Right lobe of liver (tissue), 6 donors: Measurements from ENCODE around the gene FIBP. TPM values are rescaled to one million over a fixed set of nuclear protein-coding genes. Genes with fewer than 3 reads are reported as not detected.

ENCODE experiments used
- ATAC-seq, 4 donors: fragments of 200-7000 bp; cut with Tn5 transposase; one replicate each; pipeline ENCODE4 v1.9.1; 2020; ENCODE audit warnings: mild to moderate bottlenecking in 4 of 4, moderate library complexity in 4 of 4
- DNase-seq, 3 donors: peaks; one replicate each; pipeline ENCODE4 v3.0.0-alpha.2; 2020
- H3K27ac ChIP-seq, 3 donors: fragments of 200-600 bp; one replicate each; pipeline ENCODE4 v1.8.0; 2022
- H3K27me3 ChIP-seq, 2 donors: fragments of 200-600 bp; one replicate each; pipeline ENCODE4 v1.8.0; 2022
- H3K36me3 ChIP-seq, 4 donors: fragments of 200-600 bp; sonication (generic) in 1 of 4; one replicate each; pipeline versions ENCODE4 v1.5.1 to v1.8.0; 2017 to 2022; ENCODE audit warnings: control low read depth in 1 of 4
- H3K4me1 ChIP-seq, 4 donors: fragments of 200-600 bp; sonication (generic) in 1 of 4; one replicate each; pipeline versions ENCODE4 v1.5.1 to v1.8.0; 2017 to 2022; ENCODE audit warnings: control low read depth in 1 of 4
- H3K4me3 ChIP-seq, 3 donors: fragments of 200-600 bp; one replicate each; pipeline ENCODE4 v1.8.0; 2022
- H3K9me3 ChIP-seq, 4 donors: fragments of 200-600 bp; sonication (generic) in 1 of 4; one replicate each; pipeline versions ENCODE4 v1.5.1 to v1.8.0; 2017 to 2022; ENCODE audit warnings: control low read depth in 1 of 4
- CTCF ChIP-seq, 4 donors: fragments of 200-600 bp in 3 of 4; fragments of 450-650 bp in 1 of 4; IDR thresholded peaks; one replicate each; pipeline versions ENCODE4 v1.5.1 to v1.8.0; 2016 to 2022; ENCODE audit warnings: antibody characterized with exemption in 4 of 4, mild to moderate bottlenecking in 2 of 4
- POLR2A ChIP-seq: fragments of 450-650 bp; IDR thresholded peaks from one replicate; pipeline ENCODE4 v1.6.1; 2017; ENCODE audit warnings: antibody characterized with exemption, mild to moderate bottlenecking
- WGBS: methylation state at CpG from one replicate; pipeline ENCODE4 v1.1.6; 2018; ENCODE audit warnings: low coverage, low lambda C conversion rate; ENCODE audit not compliant: insufficient coverage; ENCODE audit errors: missing lambda C conversion rate; 5-methylcytosine and 5-hydroxymethylcytosine counted together
- intact Hi-C, 2 donors: fragments of 100-400 bp; cut with DNase I; formaldehyde crosslinking; loops; one replicate each; pipeline versions ENCODE4 v1.11.2 to v1.14.1; 2022
- long read RNA-seq: library from polyadenylated mRNA; unstranded; transcript quantifications from one replicate; pipeline ENCODE4 v2.0.0, GENCODE V29; 2019
- total RNA-seq, 6 experiments: library from RNA; depleted of rRNA in 2 of 6; stranded (reverse); fragments of >200 nt in 2 of 6; fragmentation: NEBNext Ultra II Directional in 3 of 6; extraction: Animal tissue kit (Norgen Biotek cat#: 25700) in 3 of 6; gene quantifications; one replicate each; pipeline versions ENCODE4 v1.1.0 to v1.2.4, GENCODE V29; 2016 to 2023
- donor health status: DM: no; HTN: yes; CAD: no.
- donor health status: DM: no; HTN: no; CAD: no.
- donor health status: DM: no; HTN: no; CAD: no.
- donor health status: DM: no; HTN: yes; CAD: no.
- donor health status: DM: no; HTN: yes; CAD: no.

The FIBP gene
- 10 to 100 TPM; 19.4 to 66.1 (median 23.3) TPM for total RNA-seq
- long read RNA-seq, transcript FIBP-202 (10 exons, 1,248 nt): major isoform, 11 of 15 reads
- long read RNA-seq, partial matches to known transcripts: 2 of 15 reads
- long read RNA-seq, other reads (novel, unspliced or antisense): 1 of 15 reads

- intact Hi-C loops: loop anchor here (10.0 kb wide), 1 partner anchor 97 kb away; no protein-coding TSS in a partner anchor
- no peaks in the 10 kb centered on the region for H3K27me3 ChIP-seq
- peak within 1 kb of the TSS; percentile 81 to 88 (median 85) for H3K27ac ChIP-seq
- no peaks in the 10 kb centered on the region for H3K9me3 ChIP-seq
- TF ChIP-seq CTCF (IDR thresholded peaks at IDR 0.05): peak; percentile 79 to 88 (median 81)
- peak; percentile 91 for TF ChIP-seq POLR2A
- ATAC-seq (peak; percentile 82 to 90 (median 86)), DNase-seq (peak; percentile 98 to 99 (median 98))
- H3K4me3 ChIP-seq: peak within 1 kb of the TSS; percentile 73 to 89 (median 80)
- H3K4me1 ChIP-seq: peaks cover 0 to 32% (median 8%) of the 10 kb centered on the region in 4 donors
- 0% methylated on average over 7 of the region's 57 CpGs for WGBS
- H3K36me3 ChIP-seq: peaks cover 0 to 11% (median 0%) of the 10 kb centered on the region in 4 donors
These were observed at the start of gene FIBP for GRCh38 chr11:65888163-65888814. Gene FIBP (minus strand): TSS chr11:65888471. CDS start chr11:65888418, 53 bp downstream.

DNA sequence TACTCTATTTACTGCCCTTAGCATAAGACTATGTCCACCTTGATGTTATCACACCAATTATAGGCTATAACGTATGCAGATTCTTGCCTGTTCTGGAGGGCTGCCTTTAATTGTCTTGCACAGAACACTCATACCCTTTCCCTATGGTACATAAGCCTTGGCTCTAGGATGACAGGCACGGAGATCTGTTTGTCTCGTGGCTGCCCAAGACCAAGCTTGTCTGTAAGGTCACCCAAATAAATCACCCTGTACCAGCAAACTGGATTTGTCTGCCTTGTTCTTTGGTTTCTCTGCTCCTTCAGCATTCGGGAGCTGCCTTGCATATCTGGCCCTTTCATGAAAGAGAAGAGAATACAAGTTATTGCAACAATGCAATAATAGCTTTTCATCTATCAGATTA, 49.5 kb upstream of the FIBP start:
- WGBS: 43% methylated on average over 3 of the region's 4 CpGs
- no peak for DNase-seq

DNA sequence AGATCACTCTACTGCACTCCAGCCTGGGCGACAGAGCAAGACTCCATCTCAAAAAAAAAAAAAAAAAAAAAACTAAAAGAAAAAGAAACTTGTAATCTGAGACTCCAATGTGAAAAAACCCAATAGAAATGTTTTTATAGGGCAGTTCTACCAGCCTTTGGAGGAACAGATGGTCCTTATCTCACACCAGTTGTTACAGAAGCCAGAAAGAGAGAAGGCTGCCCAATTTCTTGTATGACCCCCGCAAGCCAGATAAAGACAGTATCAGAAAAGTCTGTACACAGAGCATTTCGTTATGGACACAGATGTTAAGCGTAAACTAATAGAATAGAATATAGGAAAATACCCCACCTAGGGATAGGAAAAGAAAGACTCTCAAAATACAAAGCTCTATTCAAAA, 45.7 kb upstream of the FIBP start:
- no peak overlapping the region for H3K27ac ChIP-seq
- no peaks in the 10 kb centered on the region for H3K9me3 ChIP-seq
- TF ChIP-seq POLR2A (no peak), CTCF (IDR thresholded peaks at IDR 0.05) (no peak)
- no peaks in the 10 kb centered on the region for H3K36me3 ChIP-seq
- no peaks in the 10 kb centered on the region for H3K4me1 ChIP-seq
- DNase-seq (no peak), ATAC-seq (no peak)
- 56% methylated on average over 3 of the region's 4 CpGs for WGBS
- intact Hi-C loops: no loop called here
- no peak overlapping the region for H3K4me3 ChIP-seq
- H3K27me3 ChIP-seq: no peaks in the 10 kb centered on the region

More for the DNA sequence above, 49.5 kb upstream of the FIBP start:
- Histone ChIP-seq H3K36me3 (no peaks in the 10 kb centered on the region), H3K27me3 (no peaks in the 10 kb centered on the region), H3K9me3 (no peaks in the 10 kb centered on the region), H3K4me1 (no peaks in the 10 kb centered on the region), H3K27ac (no peak overlapping the region), H3K4me3 (no peak overlapping the region)
- no peak for ATAC-seq
- no peak for TF ChIP-seq CTCF (IDR thresholded peaks at IDR 0.05)
- no peak for TF ChIP-seq POLR2A
- intact Hi-C loops: no loop called here

DNA sequence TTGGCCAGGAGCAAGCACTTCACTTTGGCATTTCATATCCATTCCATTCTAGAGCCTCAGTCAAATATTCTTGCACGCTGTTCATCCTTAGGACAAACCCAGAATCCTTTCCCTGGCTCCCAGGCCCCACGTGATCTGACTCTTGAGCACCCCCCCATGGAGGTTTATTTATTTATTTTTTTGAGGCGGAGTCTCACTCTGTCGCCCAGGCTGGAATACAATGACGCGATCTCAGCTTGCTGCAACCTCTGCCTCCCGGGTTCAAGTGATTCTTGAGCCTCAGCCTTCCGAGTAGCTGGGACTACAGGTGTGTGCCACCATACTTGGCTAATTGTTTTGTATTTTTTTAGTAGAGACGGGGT, 44.3 kb upstream of the FIBP start:
- Histone ChIP-seq H3K4me3 (no peak overlapping the region), H3K9me3 (no peaks in the 10 kb centered on the region), H3K4me1 (no peaks in the 10 kb centered on the region), H3K36me3 (no peaks in the 10 kb centered on the region), H3K27ac (no peak overlapping the region), H3K27me3 (no peaks in the 10 kb centered on the region)
- WGBS: 44% methylated on average over 9 of the region's 9 CpGs
- ATAC-seq: no peak
- DNase-seq: no peak
- intact Hi-C loops: no loop called here
- TF ChIP-seq CTCF (IDR thresholded peaks at IDR 0.05) (no peak), POLR2A (no peak)
